SK-N-SH (cell line): ENCODE measurements around the gene ADAP2. TPM values are rescaled to one million over a fixed set of nuclear protein-coding genes. Genes with fewer than 3 reads are reported as not detected.

ENCODE experiments used
- CTCF ChIA-PET: fragments of 300-600, 350-600 bp; formaldehyde crosslinking; extraction: SDS; loops from one replicate; lab custom pipeline; 2021; lab: Yijun Ruan, JAX
- POLR2A ChIA-PET: fragments of 350-600 bp; sonication (Branson Sonifier 250); formaldehyde crosslinking; extraction: SDS; loops from one replicate; lab custom pipeline; 2020; ENCODE audit warnings: antibody characterized with exemption, inconsistent platforms; lab: Yijun Ruan, JAX
- DNase-seq: peaks from one replicate; pipeline ENCODE4 v3.0.0; 2012
- H2AFZ ChIP-seq: fragments of 200-600 bp; sonication (generic); 2 replicates; pipeline ENCODE4 v1.8.1; 2016; ENCODE audit warnings: antibody characterized with exemption, mild to moderate bottlenecking, low read depth
- H3F3A ChIP-seq: fragments of 200-600 bp; sonication (generic); replicated peaks from 2 replicates; pipeline ENCODE3; 2016; ENCODE audit warnings: antibody characterized with exemption, mild to moderate bottlenecking; ENCODE audit not compliant: insufficient read depth
- H3K27ac ChIP-seq, 2 experiments: fragments of 200-500 bp in 1 of 2; fragments of 200-600 bp in 1 of 2; sonication (Bioruptor generic) in 1 of 2; sonication (generic), shearing (Covaris generic) in 1 of 2; 2 replicates each; pipeline versions ENCODE4 v1.5.1 to v1.6.1; 2014 to 2016; ENCODE audit warnings: low read depth in 2 of 2, inconsistent platforms in 1 of 2, low read length in 1 of 2, mild to moderate bottlenecking in 1 of 2, mixed read lengths in 1 of 2
- H3K27me3 ChIP-seq: fragments of 200-600 bp; sonication (generic), shearing (Covaris generic); 2 replicates; pipeline ENCODE4 v1.6.1; 2016; ENCODE audit warnings: mixed run types; ENCODE audit not compliant: insufficient read depth
- H3K36me3 ChIP-seq, 2 experiments: fragments of 200-500 bp in 1 of 2; fragments of 200-600 bp in 1 of 2; sonication (Bioruptor generic) in 1 of 2; sonication (generic) in 1 of 2; replicated peaks in 1 of 2; 2 replicates each; pipeline versions ENCODE3 to v1.5.1; 2014 to 2016; ENCODE audit warnings: low read length in 1 of 2, mild to moderate bottlenecking in 1 of 2; ENCODE audit not compliant: insufficient read depth in 2 of 2, control insufficient read depth in 1 of 2
- H3K4me1 ChIP-seq, 2 experiments: fragments of 200-500 bp in 1 of 2; fragments of 200-600 bp in 1 of 2; sonication (Bioruptor generic) in 1 of 2; sonication (generic), shearing (Covaris generic) in 1 of 2; 2 replicates each; pipeline versions ENCODE4 v1.5.1 to v1.6.1; 2014 to 2016; ENCODE audit warnings: low read depth in 1 of 2, low read length in 1 of 2, mixed run types in 1 of 2; ENCODE audit not compliant: insufficient read depth in 2 of 2, control insufficient read depth in 1 of 2
- H3K4me2 ChIP-seq: fragments of 200-600 bp; sonication (generic), shearing (Covaris generic); 2 replicates; pipeline ENCODE4 v1.6.1; 2017; ENCODE audit warnings: mixed run types
- H3K4me3 ChIP-seq, 2 experiments: fragments of 200-500 bp in 1 of 2; fragments of 200-600 bp in 1 of 2; sonication (Bioruptor generic) in 1 of 2; sonication (generic), shearing (Covaris generic) in 1 of 2; 2 replicates each; pipeline versions ENCODE4 v1.5.1 to v1.8.1; 2014 to 2016; ENCODE audit warnings: low read depth in 2 of 2, inconsistent platforms in 1 of 2, low read length in 1 of 2, mild to moderate bottlenecking in 1 of 2, mixed read lengths in 1 of 2, moderate library complexity in 1 of 2
- H3K79me2 ChIP-seq: fragments of 200-600 bp; sonication (generic); 2 replicates; pipeline ENCODE4 v1.8.1; 2017; ENCODE audit warnings: mild to moderate bottlenecking; ENCODE audit not compliant: insufficient read depth
- H3K9ac ChIP-seq: fragments of 200-600 bp; sonication (generic); 2 replicates; pipeline ENCODE4 v1.6.1; 2017; ENCODE audit warnings: mixed run types
- H3K9me2 ChIP-seq: fragments of 200-600 bp; sonication (generic); 2 replicates; pipeline ENCODE4 v1.6.1; 2017; ENCODE audit warnings: mixed run types
- H3K9me3 ChIP-seq: fragments of 200-600 bp; sonication (generic); 2 replicates; pipeline ENCODE4 v1.6.1; 2017; ENCODE audit warnings: mixed run types, mild to moderate bottlenecking, moderate library complexity
- H4K20me1 ChIP-seq: fragments of 200-600 bp; sonication (generic); 2 replicates; pipeline ENCODE4 v1.6.1; 2017; ENCODE audit warnings: mild to moderate bottlenecking, mixed run types; ENCODE audit not compliant: insufficient read depth
- ELF1 ChIP-seq: IDR thresholded peaks from 2 replicates; pipeline ENCODE4 v1.4.0; 2012
- EP300 ChIP-seq, 2 experiments: IDR thresholded peaks; 2 replicates each; pipeline versions ENCODE4 v1.4.0 to v1.6.1; 2012; ENCODE audit warnings: borderline replicate concordance in 1 of 2, low read depth in 1 of 2, low read length in 1 of 2
- GABPA ChIP-seq: IDR thresholded peaks from 2 replicates; pipeline ENCODE4 v1.4.0; 2012; ENCODE audit warnings: low read depth, mild to moderate bottlenecking
- GATA2 ChIP-seq: sonication (generic); formaldehyde crosslinking; IDR thresholded peaks from 2 replicates; pipeline ENCODE4 v1.5.0; 2020; ENCODE audit warnings: mild to moderate bottlenecking, missing genetic modification reagents
- NFIC ChIP-seq: IDR thresholded peaks from 2 replicates; pipeline ENCODE4 v1.4.0; 2012; ENCODE audit warnings: borderline replicate concordance
- NRF1 ChIP-seq: IDR thresholded peaks from 2 replicates; pipeline ENCODE4 v1.6.1; 2012; ENCODE audit warnings: low read depth, mild to moderate bottlenecking, low read length
- POLR2AphosphoS5 ChIP-seq: IDR thresholded peaks from 2 replicates; pipeline ENCODE4 v1.6.1; 2012; ENCODE audit warnings: low read depth, low read length
- RFX5 ChIP-seq: IDR thresholded peaks from 2 replicates; pipeline ENCODE4 v1.6.1; 2012; ENCODE audit warnings: mild to moderate bottlenecking, improper control_type of control experiment, low read length
- SIN3A ChIP-seq: IDR thresholded peaks from 2 replicates; pipeline ENCODE4 v1.6.1; 2012; ENCODE audit warnings: low read depth, mild to moderate bottlenecking, low read length, moderate library complexity, borderline replicate concordance
- YY1 ChIP-seq: IDR thresholded peaks from 2 replicates; pipeline ENCODE4 v1.4.0; 2012; ENCODE audit warnings: low read depth, mild to moderate bottlenecking
- WGBS: methylation state at CpG from one replicate; pipeline ENCODE4 v1.1.6; 2017; ENCODE audit warnings: low lambda C conversion rate; 5-methylcytosine and 5-hydroxymethylcytosine counted together
- polyA plus RNA-seq, 3 experiments: library from polyadenylated mRNA; depleted of rRNA; stranded (reverse); fragments of >200 nt; gene quantifications; 2 replicates each; pipeline ENCODE4 v1.2.3, GENCODE V29; 2012
- TF ChIP-seq, protein P1 (sequence below): IDR thresholded peaks from 2 replicates; pipeline ENCODE4 v1.6.1; 2012; ENCODE audit warnings: mild to moderate bottlenecking, low read depth, low read length, moderate library complexity
- TF ChIP-seq, protein P2 (sequence below): fragments of 150-350 bp; IDR thresholded peaks from 2 replicates; pipeline ENCODE4 v1.6.1; 2016; ENCODE audit warnings: mild to moderate bottlenecking, low read depth, low read length
- TF ChIP-seq, protein P3 (sequence below): IDR thresholded peaks from 2 replicates; pipeline ENCODE4 v1.4.0; 2012; ENCODE audit warnings: low read depth, borderline replicate concordance
- TF ChIP-seq, protein P4 (sequence below): IDR thresholded peaks from 2 replicates; pipeline ENCODE4 v1.4.0; 2012; ENCODE audit warnings: low read depth, borderline replicate concordance
- TF ChIP-seq, protein P5 (sequence below): IDR thresholded peaks from 2 replicates; pipeline ENCODE4; 2012

ADAP2 gene
- polyA plus RNA-seq, 1 of the 3 experiments (the other 2 are of a cell fraction): 0.39 TPM

DNA sequence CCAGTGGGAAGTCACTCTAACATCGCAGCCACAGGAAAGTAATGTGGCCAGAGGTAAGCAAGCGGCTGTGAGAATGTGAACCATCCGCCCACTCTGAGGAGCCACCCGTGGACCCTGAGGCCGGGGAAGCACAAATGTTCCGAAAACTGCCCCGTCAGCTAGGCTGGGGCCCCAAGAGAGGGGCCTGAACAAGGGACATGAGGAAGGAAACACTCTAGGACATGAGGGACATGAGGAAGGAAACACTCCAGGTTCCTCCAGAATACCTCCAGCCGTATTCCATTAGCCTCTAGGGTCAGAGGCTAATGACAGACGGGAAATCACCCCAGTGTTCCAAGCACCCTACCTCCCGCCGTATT is 16.0 kb upstream of the ADAP2 start (continued):
- TF ChIP-seq, protein P1, sequence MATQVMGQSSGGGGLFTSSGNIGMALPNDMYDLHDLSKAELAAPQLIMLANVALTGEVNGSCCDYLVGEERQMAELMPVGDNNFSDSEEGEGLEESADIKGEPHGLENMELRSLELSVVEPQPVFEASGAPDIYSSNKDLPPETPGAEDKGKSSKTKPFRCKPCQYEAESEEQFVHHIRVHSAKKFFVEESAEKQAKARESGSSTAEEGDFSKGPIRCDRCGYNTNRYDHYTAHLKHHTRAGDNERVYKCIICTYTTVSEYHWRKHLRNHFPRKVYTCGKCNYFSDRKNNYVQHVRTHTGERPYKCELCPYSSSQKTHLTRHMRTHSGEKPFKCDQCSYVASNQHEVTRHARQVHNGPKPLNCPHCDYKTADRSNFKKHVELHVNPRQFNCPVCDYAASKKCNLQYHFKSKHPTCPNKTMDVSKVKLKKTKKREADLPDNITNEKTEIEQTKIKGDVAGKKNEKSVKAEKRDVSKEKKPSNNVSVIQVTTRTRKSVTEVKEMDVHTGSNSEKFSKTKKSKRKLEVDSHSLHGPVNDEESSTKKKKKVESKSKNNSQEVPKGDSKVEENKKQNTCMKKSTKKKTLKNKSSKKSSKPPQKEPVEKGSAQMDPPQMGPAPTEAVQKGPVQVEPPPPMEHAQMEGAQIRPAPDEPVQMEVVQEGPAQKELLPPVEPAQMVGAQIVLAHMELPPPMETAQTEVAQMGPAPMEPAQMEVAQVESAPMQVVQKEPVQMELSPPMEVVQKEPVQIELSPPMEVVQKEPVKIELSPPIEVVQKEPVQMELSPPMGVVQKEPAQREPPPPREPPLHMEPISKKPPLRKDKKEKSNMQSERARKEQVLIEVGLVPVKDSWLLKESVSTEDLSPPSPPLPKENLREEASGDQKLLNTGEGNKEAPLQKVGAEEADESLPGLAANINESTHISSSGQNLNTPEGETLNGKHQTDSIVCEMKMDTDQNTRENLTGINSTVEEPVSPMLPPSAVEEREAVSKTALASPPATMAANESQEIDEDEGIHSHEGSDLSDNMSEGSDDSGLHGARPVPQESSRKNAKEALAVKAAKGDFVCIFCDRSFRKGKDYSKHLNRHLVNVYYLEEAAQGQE: no peak
- no peak for TF ChIP-seq ELF1
- TF ChIP-seq NRF1: no peak
- TF ChIP-seq RFX5: no peak
- TF ChIP-seq YY1: no peak
- TF ChIP-seq, protein P2, sequence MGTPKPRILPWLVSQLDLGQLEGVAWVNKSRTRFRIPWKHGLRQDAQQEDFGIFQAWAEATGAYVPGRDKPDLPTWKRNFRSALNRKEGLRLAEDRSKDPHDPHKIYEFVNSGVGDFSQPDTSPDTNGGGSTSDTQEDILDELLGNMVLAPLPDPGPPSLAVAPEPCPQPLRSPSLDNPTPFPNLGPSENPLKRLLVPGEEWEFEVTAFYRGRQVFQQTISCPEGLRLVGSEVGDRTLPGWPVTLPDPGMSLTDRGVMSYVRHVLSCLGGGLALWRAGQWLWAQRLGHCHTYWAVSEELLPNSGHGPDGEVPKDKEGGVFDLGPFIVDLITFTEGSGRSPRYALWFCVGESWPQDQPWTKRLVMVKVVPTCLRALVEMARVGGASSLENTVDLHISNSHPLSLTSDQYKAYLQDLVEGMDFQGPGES: no peak
- TF ChIP-seq, protein P3, sequence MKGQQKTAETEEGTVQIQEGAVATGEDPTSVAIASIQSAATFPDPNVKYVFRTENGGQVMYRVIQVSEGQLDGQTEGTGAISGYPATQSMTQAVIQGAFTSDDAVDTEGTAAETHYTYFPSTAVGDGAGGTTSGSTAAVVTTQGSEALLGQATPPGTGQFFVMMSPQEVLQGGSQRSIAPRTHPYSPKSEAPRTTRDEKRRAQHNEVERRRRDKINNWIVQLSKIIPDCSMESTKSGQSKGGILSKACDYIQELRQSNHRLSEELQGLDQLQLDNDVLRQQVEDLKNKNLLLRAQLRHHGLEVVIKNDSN: no peak
- no peak for TF ChIP-seq GATA2 (CRISPR knock-in tag)
- TF ChIP-seq GABPA: no peak
- TF ChIP-seq EP300 (IDR thresholded peaks at IDR 0.05; ENCODE audit: borderline replicate concordance in 1 of 2, low read depth in 1 of 2, low read length in 1 of 2): no peak

DNA sequence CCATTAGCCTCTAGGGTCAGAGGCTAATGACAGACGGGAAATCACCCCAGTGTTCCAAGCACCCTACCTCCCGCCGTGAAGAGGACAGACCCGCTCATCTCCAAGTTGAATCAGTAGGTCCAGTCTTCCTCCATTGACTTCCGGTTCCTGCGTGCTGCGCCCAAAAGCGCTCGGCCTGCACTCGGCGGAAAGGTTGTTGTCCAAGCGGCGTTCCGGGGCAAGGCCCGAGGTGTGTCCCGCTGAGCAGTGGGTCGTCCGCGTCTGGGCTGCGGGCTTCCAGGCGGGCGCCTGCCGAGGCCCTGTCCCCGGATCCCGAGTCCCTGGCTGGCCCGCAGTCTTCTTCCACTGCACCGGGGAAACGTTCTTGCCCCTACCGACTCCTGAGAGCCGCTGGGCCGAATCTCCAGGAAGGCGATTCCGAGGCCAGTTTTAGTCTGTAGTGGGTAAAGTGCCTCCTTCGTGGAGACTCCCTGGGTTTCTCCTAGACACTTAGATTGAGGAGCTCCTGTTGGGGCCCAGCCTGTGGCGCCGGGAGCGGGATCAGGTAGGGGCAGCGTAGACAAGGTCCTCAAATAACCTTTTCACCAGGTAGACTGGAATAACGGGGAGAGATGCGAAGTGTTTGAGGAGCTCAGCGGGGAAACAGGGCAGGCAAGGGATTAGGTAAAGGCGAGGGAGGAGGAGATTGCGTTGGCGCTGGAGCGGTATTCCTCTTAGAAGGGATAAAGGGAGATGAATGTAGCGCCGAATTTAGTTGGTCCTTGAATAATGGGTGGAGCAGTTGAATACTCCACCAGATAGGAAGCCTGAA is 15.4 kb upstream of the ADAP2 start, which contains the start of gene TEFM:
TEFM (minus strand) TSS at position 138 of the 811 bp plus-strand sequence; CDS start at position 98, 40 bp downstream.
- Histone ChIP-seq H3F3A (peaks cover 3% of the 10 kb centered on the region), H4K20me1 (no peaks in the 10 kb centered on the region), H3K27ac (peak within 1 kb of the TSS; percentile 70 to 86), H3K9me2 (no peaks in the 10 kb centered on the region), H3K4me3 (peak within 1 kb of the TSS; percentile 79 to 100), H3K36me3 (peaks cover 20 to 25% of the 10 kb centered on the region in 2 experiments), H3K4me1 (peaks cover 0 to 7% of the 10 kb centered on the region in 2 experiments; a peak in 2 of 4 replicates), H3K9me3 (no peaks in the 10 kb centered on the region), H2AFZ (peak within 1 kb of the TSS; percentile 96), H3K27me3 (no peaks in the 10 kb centered on the region), H3K4me2 (peak within 1 kb of the TSS; percentile 98), H3K9ac (peak within 1 kb of the TSS; percentile 92), H3K79me2 (peaks cover 52% of the 10 kb centered on the region)
- ChIA-PET CTCF (no interaction called here), POLR2A (interaction anchor here (1.0 to 1.6 kb wide), 4 partner anchors 9 to 189 kb away, joined by 3 to 8 read pairs (median 4); partner anchors contain the start of gene NF1)
- peak; percentile 90 for DNase-seq
- WGBS: under 1% methylated on average over 32 of the region's 47 CpGs
- TF ChIP-seq, protein P4, sequence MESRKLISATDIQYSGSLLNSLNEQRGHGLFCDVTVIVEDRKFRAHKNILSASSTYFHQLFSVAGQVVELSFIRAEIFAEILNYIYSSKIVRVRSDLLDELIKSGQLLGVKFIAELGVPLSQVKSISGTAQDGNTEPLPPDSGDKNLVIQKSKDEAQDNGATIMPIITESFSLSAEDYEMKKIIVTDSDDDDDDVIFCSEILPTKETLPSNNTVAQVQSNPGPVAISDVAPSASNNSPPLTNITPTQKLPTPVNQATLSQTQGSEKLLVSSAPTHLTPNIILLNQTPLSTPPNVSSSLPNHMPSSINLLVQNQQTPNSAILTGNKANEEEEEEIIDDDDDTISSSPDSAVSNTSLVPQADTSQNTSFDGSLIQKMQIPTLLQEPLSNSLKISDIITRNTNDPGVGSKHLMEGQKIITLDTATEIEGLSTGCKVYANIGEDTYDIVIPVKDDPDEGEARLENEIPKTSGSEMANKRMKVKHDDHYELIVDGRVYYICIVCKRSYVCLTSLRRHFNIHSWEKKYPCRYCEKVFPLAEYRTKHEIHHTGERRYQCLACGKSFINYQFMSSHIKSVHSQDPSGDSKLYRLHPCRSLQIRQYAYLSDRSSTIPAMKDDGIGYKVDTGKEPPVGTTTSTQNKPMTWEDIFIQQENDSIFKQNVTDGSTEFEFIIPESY: peak; percentile 25; the same call in 1 of the 2 replicates
- TF ChIP-seq, protein P5, sequence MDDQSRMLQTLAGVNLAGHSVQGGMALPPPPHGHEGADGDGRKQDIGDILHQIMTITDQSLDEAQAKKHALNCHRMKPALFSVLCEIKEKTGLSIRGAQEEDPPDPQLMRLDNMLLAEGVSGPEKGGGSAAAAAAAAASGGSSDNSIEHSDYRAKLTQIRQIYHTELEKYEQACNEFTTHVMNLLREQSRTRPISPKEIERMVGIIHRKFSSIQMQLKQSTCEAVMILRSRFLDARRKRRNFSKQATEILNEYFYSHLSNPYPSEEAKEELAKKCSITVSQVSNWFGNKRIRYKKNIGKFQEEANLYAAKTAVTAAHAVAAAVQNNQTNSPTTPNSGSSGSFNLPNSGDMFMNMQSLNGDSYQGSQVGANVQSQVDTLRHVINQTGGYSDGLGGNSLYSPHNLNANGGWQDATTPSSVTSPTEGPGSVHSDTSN: no peak
- TF ChIP-seq EP300 (IDR thresholded peaks at IDR 0.05; ENCODE audit: borderline replicate concordance in 1 of 2, low read depth in 1 of 2, low read length in 1 of 2): 0 out of 4 replicates have a peak, but pooled peaks of 1 of the 2 experiments have one; percentile 35
- peak; percentile 84 for TF ChIP-seq POLR2AphosphoS5
- TF ChIP-seq, protein P3: peak; percentile 48; the same call in 1 of the 2 replicates
- peak; percentile 85 for TF ChIP-seq SIN3A
- no peak for TF ChIP-seq RFX5
- peak; percentile 25; the same call in 1 of the 2 replicates for TF ChIP-seq NFIC
